ENCODE data around the gene SLC30A7. TPM values are rescaled to one million over a fixed set of nuclear protein-coding genes. Genes with fewer than 3 reads are reported as not detected.

The SLC30A7 gene
- total RNA-seq, 1 experiment from 2014 or later, result 55.0 TPM

GRCh38 chr1:101004061-101004460 is 108.2 kb downstream of the SLC30A7 start:
- Mint-ChIP-seq H3K4me3 (ENCODE audit: unreplicated experiment) (no peak overlapping the region), H3K4me1 (ENCODE audit: insufficient read depth, unreplicated experiment) (peaks cover 31% of the 10 kb centered on the region), H3K36me3 (ENCODE audit: insufficient read depth, unreplicated experiment) (peaks cover 24% of the 10 kb centered on the region), H3K27ac (ENCODE audit: low read depth, unreplicated experiment) (peak overlapping the region; percentile 31), H3K9me3 (ENCODE audit: unreplicated experiment) (no peaks in the 10 kb centered on the region), H3K27me3 (ENCODE audit: insufficient read depth, unreplicated experiment) (no peaks in the 10 kb centered on the region)
- TF ChIP-seq CTCF (IDR thresholded peaks at IDR 0.05; ENCODE audit: unreplicated experiment), result no peak
- no TSS peak for BruUV-seq (replicated peaks)
- intact Hi-C loops (cut with micrococcal nuclease), result loop anchor here (5.0 kb wide), 1 partner anchor 233 kb away; the partner anchor contains the start of gene S1PR1
- CTCF ChIA-PET, result interaction anchor here (1.6 kb wide), 1 partner anchor 235 kb away, joined by 5 read pairs; no protein-coding TSS in a partner anchor
- peak; percentile 90 for DNase-seq (ENCODE audit: unreplicated experiment)
- POLR2A ChIA-PET, result interaction anchor here (0.6 to 3.8 kb wide), 20 partner anchors 8 to 256 kb away, joined by 3 to 30 read pairs (median 4); partner anchors contain the start of genes DPH5, EXTL2 and SLC30A7

- Mint-ChIP-seq H3K36me3 (ENCODE audit: insufficient read depth, unreplicated experiment) (peaks cover 18% of the 10 kb centered on the region), H3K4me1 (ENCODE audit: insufficient read depth, unreplicated experiment) (peaks cover 31% of the 10 kb centered on the region), H3K27ac (ENCODE audit: low read depth, unreplicated experiment) (peak overlapping the region; percentile 31), H3K27me3 (ENCODE audit: insufficient read depth, unreplicated experiment) (no peaks in the 10 kb centered on the region), H3K9me3 (ENCODE audit: unreplicated experiment) (no peaks in the 10 kb centered on the region), H3K4me3 (ENCODE audit: unreplicated experiment) (peak overlapping the region; percentile 5)
- DNase-seq (ENCODE audit: unreplicated experiment), result peak; percentile 81
- CTCF ChIA-PET, result interaction anchor here (0.7 to 1.1 kb wide), 3 partner anchors 109 to 284 kb away, joined by 3 to 4 read pairs (median 3); no protein-coding TSS in a partner anchor
- POLR2A ChIA-PET, result interaction anchor here (0.6 to 3.8 kb wide), 18 partner anchors 8 to 255 kb away, joined by 3 to 30 read pairs (median 6); partner anchors contain the start of genes DPH5, EXTL2 and SLC30A7
- intact Hi-C loops (cut with micrococcal nuclease), result loop anchor here (5.0 kb wide), 1 partner anchor 233 kb away; the partner anchor contains the start of gene S1PR1
- BruUV-seq (replicated peaks), result no TSS peak
- TF ChIP-seq CTCF (IDR thresholded peaks at IDR 0.05; ENCODE audit: unreplicated experiment), result no peak
Observed at GRCh38 chr1:101004670-101005069, 108.8 kb downstream of the SLC30A7 start.

GRCh38 chr1:101005183-101005582 is 109.3 kb downstream of the SLC30A7 start:
- H3K4me3 Mint-ChIP-seq (ENCODE audit: unreplicated experiment), result peak overlapping the region; percentile 5
- no peak for DNase-seq (ENCODE audit: unreplicated experiment)
- TF ChIP-seq CTCF (IDR thresholded peaks at IDR 0.05; ENCODE audit: unreplicated experiment), result no peak
- H3K9me3 Mint-ChIP-seq (ENCODE audit: unreplicated experiment), result no peaks in the 10 kb centered on the region
- H3K36me3 Mint-ChIP-seq (ENCODE audit: insufficient read depth, unreplicated experiment), result peaks cover 13% of the 10 kb centered on the region
- H3K27me3 Mint-ChIP-seq (ENCODE audit: insufficient read depth, unreplicated experiment), result no peaks in the 10 kb centered on the region
- CTCF ChIA-PET, result interaction anchor here (0.7 to 1.1 kb wide), 3 partner anchors 110 to 283 kb away, joined by 3 to 4 read pairs (median 3); no protein-coding TSS in a partner anchor
- POLR2A ChIA-PET, result interaction anchor here (0.6 to 3.8 kb wide), 13 partner anchors 8 to 752 kb away, joined by 3 to 30 read pairs (median 6); partner anchors contain the start of genes DPH5 and SLC30A7
- H3K27ac Mint-ChIP-seq (ENCODE audit: low read depth, unreplicated experiment), result peak overlapping the region; percentile 31
- intact Hi-C loops (cut with micrococcal nuclease), result no loop called here
- peaks cover 31% of the 10 kb centered on the region for H3K4me1 Mint-ChIP-seq (ENCODE audit: insufficient read depth, unreplicated experiment)
- no TSS peak for BruUV-seq (replicated peaks)

GRCh38 chr1:101005871-101006270 is 110.0 kb downstream of the SLC30A7 start:
- intact Hi-C loops (cut with micrococcal nuclease), result no loop called here
- DNase-seq (ENCODE audit: unreplicated experiment), result no peak
- CTCF ChIA-PET, result interaction anchor here (0.7 kb wide), 1 partner anchor 57 kb away, joined by 3 read pairs; no protein-coding TSS in a partner anchor
- BruUV-seq (replicated peaks), result no TSS peak
- TF ChIP-seq CTCF (IDR thresholded peaks at IDR 0.05; ENCODE audit: unreplicated experiment), result no peak
- Mint-ChIP-seq H3K4me1 (ENCODE audit: insufficient read depth, unreplicated experiment) (peaks cover 31% of the 10 kb centered on the region), H3K9me3 (ENCODE audit: unreplicated experiment) (no peaks in the 10 kb centered on the region), H3K27me3 (ENCODE audit: insufficient read depth, unreplicated experiment) (no peaks in the 10 kb centered on the region), H3K27ac (ENCODE audit: low read depth, unreplicated experiment) (peak overlapping the region; percentile 2), H3K36me3 (ENCODE audit: insufficient read depth, unreplicated experiment) (peaks cover 11% of the 10 kb centered on the region), H3K4me3 (ENCODE audit: unreplicated experiment) (no peak overlapping the region)
- POLR2A ChIA-PET, result interaction anchor here (2.1 to 3.7 kb wide), 4 partner anchors 16 to 21 kb away, joined by 7 to 25 read pairs (median 11); partner anchors contain the start of gene DPH5

Measured in MCF 10A (cell line).